Astrocyte (in vitro differentiated cells and primary cell): ENCODE results near the gene NKD1.

Experiments used
- CTCF ChIP-seq: IDR thresholded peaks from 2 replicates; pipeline ENCODE4 v1.5.1; 2011; ENCODE audit warnings: low read depth, mild to moderate bottlenecking, inconsistent platforms, low read length, moderate library complexity; ENCODE audit not compliant: insufficient read depth
- EZH2 ChIP-seq: IDR thresholded peaks from 2 replicates; pipeline ENCODE4 v1.6.1; 2012; ENCODE audit warnings: mild to moderate bottlenecking, low read length, inconsistent platforms; ENCODE audit not compliant: insufficient read depth

GRCh38 chr16:50581845-50582244 lies 33.6 kb downstream of the NKD1 start:
- no peak for TF ChIP-seq CTCF
- no peak for TF ChIP-seq EZH2
